ENCODE results near the gene INVS.
"Not testable (repeated sequence)": the region's sequence is repeated elsewhere in the genome, so short reads cannot be mapped to it uniquely, and the experiment has no call there.

The INVS gene

GRCh38 chr9:100196215-100196614 is 97.2 kb downstream of the INVS start:
- DNase-seq (ENCODE audit: low read depth in 3 of 3) = no peak

- no peak for DNase-seq (ENCODE audit: low read depth in 3 of 3)
Measured at GRCh38 chr9:100196828-100197227, 97.8 kb downstream of the INVS start.

DNA sequence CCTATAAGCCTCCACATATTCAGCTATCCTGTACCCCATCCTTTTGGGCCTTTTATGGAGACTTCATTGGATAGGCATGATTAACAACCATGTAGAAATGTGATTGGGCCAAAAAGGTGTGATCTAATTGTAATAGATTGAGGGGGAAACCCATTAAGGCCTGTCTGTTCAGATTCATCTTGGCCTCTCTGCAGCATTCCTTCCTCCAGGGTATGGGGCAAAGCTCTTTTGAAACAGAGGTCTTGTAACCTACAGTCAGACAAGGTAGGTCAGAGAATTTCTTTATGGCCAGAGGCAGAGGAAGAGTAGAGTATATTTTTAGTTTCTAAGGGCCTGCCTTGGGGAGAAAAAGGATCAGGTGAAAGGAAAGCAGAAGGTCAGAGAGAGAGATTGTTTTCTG is 98.5 kb downstream of the INVS start:
- DNase-seq (ENCODE audit: low read depth in 3 of 3) = no peak

DNA sequence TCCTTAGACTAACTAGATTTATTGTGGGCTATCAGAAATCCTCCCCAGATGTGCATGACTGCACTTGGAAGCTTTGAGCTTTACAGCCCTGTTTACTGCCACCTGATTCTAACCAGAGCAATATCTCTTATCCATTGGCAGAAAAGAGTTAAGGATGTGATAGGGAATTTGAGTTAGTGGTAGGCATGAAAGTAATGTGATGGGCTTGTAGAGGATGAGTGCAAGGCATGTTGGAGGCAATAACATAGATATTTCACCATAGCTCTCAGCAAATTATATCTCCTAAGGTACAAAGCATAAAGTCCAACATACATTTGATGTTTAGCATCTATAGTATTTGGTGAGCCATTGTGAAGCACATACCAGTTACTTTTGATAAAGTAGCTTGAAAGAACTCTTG is 103.8 kb downstream of the INVS start:
- no peak for DNase-seq (ENCODE audit: low read depth in 3 of 3)

GRCh38 chr9:100204796-100205195 is 105.8 kb downstream of the INVS start:
- no peak for DNase-seq (ENCODE audit: low read depth in 3 of 3)

GRCh38 chr9:100206899-100207298 is 107.9 kb downstream of the INVS start:
- DNase-seq (ENCODE audit: low read depth in 3 of 3) = no peak

DNA sequence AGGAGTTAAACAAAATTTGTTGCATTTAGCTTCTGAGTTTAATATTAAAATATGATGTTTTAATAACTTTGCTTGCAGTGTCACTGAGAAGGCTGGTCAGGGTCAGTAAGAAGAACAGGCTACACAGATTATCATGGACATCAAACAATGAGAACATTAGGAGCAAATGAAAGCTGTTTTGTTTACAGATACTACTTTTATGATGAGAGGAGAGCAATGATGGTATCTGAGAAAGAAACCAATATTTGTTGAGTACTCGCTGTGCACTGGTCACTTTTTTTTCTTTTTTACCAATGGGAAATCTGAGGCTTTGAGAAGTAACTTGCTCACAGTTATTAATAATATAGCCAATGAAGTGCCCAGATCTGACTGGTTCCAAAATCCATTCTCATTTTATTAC is 109.6 kb downstream of the INVS start:
- DNase-seq (ENCODE audit: low read depth in 3 of 3) = no peak

GRCh38 chr9:100211476-100211875 is 112.4 kb downstream of the INVS start:
- no peak for DNase-seq (ENCODE audit: low read depth in 3 of 3)

DNA sequence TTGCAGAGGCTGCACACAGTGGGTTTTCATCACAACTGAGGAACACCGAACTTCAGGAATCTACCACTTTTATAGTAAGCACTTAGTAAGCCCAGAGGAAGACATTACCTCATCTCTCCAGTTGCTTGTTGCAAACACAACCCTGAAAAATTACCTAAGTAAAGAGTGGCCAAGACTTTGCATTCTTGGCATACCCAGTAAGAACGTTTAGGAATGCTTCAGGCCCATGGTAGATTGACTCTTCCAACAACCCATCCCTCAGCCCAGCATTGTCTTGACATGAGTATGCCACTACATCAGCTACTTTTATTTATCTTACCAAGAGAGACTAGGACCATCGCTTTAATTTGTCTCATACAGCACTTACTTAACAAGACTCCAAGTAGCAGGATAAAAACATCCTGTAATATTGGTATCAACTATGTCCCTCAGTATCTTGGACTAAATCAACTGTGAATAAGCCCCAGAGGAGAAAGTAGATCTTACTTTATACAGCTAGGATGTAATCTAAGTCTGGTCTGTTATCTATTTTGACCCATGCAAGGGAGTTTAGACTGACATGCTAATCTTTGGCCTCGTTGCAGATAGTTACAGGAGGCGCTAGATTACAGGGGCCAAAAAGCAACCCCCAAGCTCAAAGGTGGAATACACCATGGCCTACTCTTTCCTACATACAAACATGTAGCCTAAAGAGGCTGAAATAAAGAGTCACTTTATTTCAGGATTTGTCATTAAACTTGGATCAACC is 114.9 kb downstream of the INVS start:
- no peak for DNase-seq (ENCODE audit: low read depth in 3 of 3)

DNA sequence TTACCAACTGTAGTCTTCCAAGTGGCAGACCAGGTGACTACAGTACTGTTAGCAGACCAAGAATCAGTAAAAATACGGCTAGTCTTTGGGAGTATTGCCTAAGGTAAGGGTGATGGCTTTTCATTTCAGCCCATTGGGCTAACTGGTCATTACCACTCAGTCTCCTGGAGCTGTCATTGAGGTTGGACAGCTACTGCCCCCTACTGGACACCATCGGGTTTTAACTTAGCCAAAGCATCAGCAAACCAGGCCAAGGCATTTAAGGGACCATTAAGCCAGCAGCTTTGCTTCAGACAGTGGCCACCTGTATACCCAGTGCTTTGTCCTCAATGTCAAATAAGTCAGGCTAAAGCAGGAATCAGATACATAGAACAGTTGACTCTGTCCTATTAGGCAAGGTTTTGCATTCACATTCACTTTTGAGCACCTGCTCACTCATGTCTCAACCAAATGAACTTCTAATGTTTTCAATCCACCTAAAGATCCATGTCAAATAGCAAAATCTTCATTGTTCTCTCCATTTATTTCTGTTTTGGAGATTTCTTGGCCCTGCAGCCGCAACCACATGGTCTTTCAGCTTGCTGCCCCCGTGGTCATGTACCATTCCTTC is 117.2 kb downstream of the INVS start:
- peak; percentile 7 to 31 (median 12) for DNase-seq (ENCODE audit: low read depth in 3 of 3)

DNA sequence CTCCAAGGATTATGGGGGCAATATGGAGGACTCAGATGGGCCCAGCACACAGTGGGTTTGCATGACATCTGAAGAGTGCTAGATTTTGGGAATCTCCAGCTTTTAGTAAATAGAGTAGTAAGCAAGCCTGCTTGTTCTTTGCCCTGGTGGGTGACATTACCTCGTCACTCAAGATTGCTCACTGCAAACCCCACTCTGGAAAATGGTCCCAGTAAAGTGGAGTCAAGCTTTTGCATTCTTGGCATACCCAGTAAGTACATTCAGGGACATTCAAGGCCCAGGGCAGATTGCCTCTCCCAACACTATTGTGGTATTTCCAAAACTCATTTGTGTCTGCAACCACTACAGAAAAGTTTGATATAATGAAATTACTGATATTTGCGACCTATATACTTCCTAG is 118.5 kb downstream of the INVS start:
- DNase-seq (ENCODE audit: low read depth in 3 of 3) = no peak

GRCh38 chr9:100219347-100219746 is 120.3 kb downstream of the INVS start:
- DNase-seq (ENCODE audit: low read depth in 3 of 3) = no peak

GRCh38 chr9:100220936-100221335 is 121.9 kb downstream of the INVS start:
- DNase-seq (ENCODE audit: low read depth in 3 of 3) = no peak

DNA sequence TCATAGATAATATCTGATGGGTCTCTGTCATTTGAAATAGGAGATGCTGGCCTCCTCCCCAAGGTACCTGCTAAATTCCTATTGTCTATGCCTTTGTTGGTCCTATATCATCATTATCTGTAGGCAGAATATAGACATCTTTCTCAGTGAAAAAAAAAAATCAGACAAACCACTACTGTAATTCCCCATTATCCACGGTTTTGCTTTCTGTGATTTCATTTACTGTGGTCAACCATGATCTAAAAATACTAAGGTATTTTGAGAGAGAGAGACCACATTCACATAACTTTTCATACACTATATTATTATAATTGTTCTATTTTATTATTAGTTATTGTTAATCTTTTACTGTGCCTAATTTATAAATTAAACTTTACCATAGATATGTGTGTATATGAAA is 122.5 kb downstream of the INVS start:
- no peak for DNase-seq (ENCODE audit: low read depth in 3 of 3)

DNA sequence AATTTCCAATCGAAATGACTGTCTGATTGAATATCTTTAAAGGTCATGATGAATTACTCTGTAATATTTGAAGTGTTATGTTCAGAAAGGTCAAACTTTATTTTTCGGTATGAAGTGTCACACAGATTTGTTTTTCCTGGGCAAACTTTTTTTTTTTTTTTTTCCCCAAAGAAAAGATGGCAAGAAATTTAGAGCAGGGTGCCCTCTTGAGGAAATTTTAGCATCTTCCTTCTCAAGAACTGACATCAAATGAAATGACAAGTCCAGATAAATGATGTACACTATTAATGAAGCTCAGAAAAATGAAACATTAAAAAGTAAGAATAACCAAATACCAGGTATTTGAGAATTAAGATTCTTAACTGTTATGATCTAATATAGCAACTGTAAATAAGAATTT is 123.6 kb downstream of the INVS start:
- DNase-seq (ENCODE audit: low read depth in 3 of 3) = no peak

DNA sequence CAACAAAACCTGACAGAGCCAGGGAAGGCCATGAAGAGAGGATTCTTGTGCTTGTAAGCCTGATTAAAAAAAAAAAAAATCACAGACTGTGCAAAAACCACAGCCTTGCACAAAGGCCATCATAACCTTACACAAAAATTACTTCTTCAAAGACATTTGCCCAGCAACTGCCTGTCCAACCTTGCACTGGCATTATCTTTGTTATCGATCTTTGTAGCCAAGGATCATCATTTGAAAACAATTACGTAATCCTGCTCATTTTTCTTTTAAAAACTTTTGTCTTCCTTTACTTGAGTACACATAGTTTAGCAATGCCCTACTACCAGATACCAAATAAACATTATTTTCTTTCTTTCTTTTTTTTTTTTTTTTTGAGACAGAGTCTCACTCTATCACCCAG is 128.6 kb downstream of the INVS start:
- DNase-seq (ENCODE audit: low read depth in 3 of 3) = no peak

DNA sequence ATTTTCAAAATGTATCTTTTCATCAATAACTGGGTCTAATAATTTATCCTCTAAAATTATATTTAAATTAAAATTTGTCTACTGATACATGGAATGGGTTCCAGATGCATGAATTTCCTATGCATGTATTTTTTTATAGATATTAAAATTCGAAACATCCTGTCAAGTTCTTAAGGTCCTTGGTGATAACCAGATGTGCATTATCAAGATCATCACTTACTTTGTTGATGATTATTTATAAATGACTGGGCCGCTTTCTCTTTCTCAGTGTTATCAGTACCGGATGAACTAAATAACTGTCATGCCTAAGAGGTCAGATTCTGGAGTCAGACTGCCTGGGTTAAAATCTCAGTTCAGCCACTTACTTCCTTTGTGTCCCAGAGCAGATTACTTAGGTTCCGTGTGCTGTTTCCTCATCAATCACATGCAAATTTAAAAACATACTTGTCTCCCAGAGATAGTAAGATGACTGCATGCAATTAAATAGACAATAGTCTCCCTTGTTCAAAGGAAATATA is 129.4 kb downstream of the INVS start:
- DNase-seq (ENCODE audit: low read depth in 3 of 3) = no peak

DNA sequence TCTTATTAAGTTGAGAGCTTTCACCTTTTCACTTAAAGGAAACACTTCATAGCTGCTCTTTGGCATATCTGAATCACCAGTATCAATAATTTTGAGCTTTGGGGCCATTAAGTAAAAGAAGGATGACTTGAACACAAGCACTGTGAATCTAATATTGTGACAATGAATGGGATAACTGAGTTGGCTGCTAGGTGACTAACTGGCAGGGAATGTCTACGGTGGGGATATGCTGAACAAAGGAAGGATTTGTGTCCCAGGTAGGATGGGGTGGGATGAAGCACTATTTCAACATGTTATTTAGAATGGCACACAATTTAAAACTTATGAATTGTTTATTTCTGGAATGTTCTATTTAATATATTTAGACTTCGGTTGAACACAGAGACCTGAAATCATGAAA is 130.1 kb downstream of the INVS start:
- no peak for DNase-seq (ENCODE audit: low read depth in 3 of 3)

DNA sequence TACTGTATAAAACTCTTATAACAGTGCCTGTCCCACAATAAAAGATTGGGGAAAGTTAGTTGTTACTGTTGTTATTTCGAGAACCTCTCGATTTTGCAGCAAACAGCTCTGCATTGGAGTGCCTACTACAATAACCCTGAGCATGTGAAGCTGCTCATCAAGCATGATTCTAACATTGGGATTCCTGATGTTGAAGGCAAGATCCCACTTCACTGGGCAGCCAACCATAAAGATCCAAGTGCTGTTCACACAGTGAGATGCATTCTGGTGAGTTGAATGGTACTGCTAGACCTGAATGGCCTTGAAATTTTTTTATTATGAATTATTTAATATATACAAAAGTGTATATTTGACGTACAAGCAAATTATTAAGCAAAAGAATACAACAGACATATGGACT is 130.5 kb downstream of the INVS start:
- DNase-seq (ENCODE audit: low read depth in 3 of 3) = no peak

- not testable (repeated sequence) for DNase-seq (ENCODE audit: low read depth in 3 of 3)
Measured at GRCh38 chr9:100236986-100237385, 137.9 kb downstream of the INVS start.

GRCh38 chr9:100240512-100240911 is 141.5 kb downstream of the INVS start:
- DNase-seq (ENCODE audit: low read depth in 3 of 3) = no peak

GRCh38 chr9:100267211-100267610 is 168.2 kb downstream of the INVS start:
- no peak for DNase-seq (ENCODE audit: low read depth in 3 of 3)

GRCh38 chr9:100268271-100268670 is 169.2 kb downstream of the INVS start:
- DNase-seq (ENCODE audit: low read depth in 3 of 3) = no peak

GRCh38 chr9:100269656-100270055 is 170.6 kb downstream of the INVS start:
- no peak for DNase-seq (ENCODE audit: low read depth in 3 of 3)

All from stimulated activated CD4-positive, alpha-beta T cell treated with anti-CD3 and anti-CD28 coated beads, TNF-alpha, amount 100 ng/mL, for 4 hours (primary cell).